HG03095 (cell line): ENCODE data around the gene DEPDC5.

ENCODE experiments used
- ATAC-seq: cut with Tn5 transposase; IDR thresholded peaks from one replicate; pipeline ENCODE4 v1.9.1; 2021; ENCODE audit warnings: moderate library complexity; ENCODE audit not compliant: unreplicated experiment

Gene DEPDC5

DNA sequence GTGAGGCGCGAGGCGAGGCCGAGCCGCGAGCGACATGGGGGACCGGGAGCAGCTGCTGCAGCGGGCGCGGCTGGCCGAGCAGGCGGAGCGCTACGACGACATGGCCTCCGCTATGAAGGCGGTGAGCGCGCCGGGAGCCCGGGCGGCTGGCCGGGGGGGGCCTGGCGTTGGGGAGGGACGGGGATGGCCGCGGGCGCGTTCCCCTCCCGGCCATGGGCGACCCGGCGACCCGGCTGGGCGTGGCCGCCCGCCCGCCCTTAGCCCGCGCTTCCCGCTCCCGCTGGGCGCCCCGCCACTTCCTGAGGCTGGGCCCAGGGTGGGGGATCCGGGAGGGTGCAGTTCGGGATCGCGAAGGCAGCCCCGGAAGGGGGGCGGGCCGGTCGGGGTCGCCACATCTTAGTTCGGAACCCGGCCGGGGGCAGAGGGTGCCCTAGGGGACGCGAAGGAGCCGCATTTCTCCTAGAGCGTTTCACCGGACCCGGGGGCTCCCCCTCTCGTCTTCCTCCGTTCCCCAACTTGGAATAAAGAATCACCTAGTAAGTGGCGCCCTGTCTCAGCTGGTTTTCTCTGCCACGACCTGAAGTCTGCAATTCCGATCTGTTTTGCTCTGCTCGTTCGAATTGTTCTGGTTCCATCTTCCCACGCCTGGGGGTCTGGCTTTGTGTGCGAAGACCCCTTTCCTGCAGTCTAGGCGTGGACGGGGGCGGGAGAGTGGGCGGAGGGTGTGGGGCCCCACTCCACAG lies 191.1 kb downstream of the DEPDC5 start:
- peak; percentile 25 for ATAC-seq

DNA sequence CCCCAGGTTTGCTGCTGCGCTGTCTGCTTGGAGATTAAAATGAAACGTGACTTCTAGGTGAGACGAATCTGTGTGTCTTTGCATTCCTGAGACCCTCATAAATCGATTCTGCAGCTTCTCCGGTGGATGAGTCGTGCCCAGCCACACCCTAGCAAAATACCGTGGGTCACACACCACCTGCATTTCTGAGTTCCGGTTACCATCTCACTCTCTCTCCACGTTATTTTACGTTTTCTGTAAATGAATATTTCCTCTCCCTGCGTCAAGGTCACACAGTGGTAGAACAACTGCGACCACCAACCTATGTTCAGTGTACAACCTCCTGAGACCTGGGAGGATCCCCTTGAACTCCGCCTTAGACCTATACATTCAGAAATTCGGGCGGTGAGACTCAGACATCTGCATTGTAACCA lies 191.6 kb downstream of the DEPDC5 start:
- no peak for ATAC-seq

DNA sequence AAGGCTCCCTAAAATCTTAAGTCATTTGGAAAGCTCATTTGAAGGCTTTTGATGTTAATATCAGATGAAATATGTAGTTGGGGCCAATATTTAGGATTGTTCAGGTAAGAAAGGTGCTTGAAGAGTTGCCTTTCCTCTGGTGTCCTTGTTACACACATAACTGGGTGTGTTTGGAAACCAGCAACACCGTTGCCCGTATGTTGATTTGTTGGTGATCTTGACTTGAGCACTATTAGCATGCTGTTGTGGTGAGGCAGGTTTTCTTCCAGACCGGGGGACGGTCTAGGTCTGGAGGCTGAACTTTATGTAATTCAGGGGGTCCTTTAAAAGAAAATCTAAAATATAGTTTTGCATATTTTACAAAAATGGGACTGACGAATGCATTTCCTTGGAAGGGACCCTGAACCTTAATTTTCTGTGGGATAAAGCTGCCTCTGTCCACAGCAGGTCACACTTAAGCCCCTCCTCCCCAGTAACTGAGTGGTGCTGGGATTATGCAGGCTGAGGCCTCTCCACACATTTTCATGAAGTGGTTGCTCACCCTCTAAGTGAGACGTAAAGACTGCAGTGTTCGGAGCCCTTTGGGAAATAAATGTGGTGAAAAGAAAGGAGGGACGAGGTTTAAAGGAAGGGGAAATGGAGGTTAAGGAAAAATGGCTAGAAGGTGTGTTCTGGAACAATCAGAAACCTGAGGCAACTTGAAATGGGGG lies 192.3 kb downstream of the DEPDC5 start:
- ATAC-seq, result no peak

DNA sequence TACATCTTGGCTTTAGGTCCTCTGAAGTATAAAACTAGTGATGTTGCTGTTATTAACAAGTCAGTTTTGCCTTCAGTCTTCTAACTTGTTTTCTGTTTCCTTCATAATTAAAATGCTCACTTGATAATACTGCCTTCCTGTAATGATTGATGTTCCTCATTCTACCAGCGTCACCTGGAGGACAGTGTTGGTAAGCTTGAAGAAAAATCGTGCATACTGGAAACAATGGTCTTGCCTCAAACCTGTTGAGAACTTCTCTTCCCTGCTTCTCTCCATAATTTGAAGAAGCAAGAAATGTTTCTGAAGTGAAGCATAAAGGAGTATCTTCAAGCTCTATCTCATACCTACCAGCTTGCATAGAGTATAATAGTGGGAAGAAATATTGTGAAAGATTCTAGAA lies 193.5 kb downstream of the DEPDC5 start:
- no peak for ATAC-seq

DNA sequence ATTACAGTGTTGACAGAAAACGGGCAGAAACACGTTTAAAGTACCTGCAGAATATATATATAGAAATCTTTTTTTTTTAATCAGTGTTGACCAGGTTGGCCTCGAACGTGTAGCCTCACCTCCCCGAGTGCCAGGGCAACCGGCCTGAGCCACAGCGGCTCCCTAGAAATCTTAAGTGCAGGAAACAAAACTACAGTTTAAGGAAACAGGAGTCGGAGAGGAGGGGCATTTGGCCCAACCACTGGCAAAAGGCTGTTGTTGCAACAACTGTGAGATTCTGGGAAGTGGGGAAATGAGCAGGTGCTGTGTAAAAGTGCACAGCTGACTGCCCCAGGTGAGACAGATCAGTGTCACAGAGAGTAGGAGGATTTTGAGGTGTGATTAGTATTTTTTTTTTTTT lies 194.2 kb downstream of the DEPDC5 start:
- ATAC-seq, result no peak

DNA sequence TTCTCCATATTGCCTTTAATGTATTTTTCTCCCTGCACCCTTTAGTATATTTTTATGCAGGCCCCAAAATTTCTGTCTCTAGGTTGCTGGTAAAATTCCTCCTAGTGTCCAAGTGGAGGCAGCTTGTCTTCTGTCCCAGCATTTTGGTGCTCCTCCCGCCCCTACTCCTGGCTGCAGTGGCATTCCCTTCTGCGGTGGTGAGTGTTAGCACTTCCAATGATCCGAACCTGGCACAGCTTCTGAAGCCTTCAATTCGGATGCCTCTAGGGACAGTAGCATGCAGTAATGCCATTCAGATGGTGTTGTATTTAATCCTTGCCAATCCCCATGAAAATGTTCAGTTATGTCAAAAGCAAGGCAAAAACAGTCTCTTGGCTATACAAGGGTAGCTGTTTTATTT lies 196.4 kb downstream of the DEPDC5 start:
- ATAC-seq, result no peak

DNA sequence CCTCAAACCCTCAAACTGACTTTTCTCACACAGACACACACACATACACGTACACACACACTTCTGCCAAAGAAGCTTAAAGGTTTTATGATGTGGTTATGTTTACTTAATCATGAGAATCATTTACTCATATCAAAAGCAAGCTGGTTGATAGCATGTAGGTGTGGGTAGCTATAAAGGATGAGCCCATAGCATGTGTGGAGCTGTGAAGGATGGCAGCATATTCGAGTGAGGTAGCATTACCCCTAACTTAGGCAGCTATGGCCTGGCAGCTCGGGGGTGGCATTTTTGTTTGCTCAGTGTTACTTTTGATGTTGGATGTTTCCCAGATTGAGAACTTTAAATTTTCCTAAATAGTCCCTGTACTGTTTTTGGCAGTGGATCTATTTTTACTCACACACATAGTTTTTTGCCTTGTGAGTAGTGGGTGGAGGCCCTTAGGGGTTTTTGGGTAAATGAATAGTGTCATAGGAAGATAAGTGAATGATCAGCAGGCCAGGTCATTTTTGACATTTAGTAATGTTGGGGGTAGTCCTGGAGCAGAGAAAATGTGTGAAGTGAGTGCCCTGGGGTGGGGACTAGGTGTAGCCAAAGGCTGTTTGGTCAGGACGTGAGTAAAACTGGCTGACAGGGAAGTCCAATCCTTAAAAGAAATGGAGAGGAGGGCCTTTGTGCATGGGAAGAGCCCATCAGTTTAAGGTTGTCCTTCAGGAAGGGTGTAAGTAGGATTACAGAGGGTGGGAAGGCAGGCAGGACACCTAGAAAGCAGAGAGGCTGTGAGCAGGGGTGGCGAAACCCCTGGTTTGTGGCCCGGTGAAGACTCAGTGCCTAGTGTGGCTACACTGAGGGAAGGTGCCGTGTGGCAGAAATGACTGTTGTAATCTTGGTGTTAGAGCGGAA lies 197.6 kb downstream of the DEPDC5 start:
- no peak for ATAC-seq

DNA sequence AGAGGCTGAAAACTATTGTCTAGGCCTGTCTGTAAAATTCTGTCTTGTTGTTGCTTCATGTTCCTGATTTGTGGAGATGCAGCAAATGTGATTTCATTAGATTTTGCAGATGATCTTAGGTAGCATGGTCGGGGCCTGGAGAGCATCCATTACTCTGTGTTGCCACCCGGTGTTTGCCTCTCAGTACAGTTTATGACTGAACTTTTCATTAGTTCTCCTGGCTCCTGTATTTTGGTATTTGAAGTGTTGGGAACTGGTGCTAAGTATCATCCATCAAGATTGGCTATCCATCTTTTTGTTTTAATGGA lies 198.2 kb downstream of the DEPDC5 start:
- ATAC-seq, result no peak

DNA sequence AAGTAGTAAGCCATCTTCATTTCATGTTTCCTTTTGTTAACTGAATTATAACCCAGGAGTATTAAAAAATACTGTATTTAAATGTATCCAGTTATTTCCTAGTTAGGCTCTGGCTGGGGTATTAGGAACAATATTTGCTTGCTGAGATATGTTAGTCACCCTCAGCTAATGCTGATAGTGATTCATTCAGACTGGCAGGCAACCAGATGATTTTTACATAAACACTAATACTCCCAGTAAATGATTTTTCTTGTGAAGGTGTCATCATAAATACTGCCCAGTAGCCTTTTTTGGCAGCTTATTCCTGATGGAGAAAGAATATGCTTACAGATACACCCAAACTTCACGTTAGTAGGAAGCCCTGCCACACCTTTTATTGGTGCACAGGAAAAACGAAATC lies 198.7 kb downstream of the DEPDC5 start:
- ATAC-seq, result no peak

DNA sequence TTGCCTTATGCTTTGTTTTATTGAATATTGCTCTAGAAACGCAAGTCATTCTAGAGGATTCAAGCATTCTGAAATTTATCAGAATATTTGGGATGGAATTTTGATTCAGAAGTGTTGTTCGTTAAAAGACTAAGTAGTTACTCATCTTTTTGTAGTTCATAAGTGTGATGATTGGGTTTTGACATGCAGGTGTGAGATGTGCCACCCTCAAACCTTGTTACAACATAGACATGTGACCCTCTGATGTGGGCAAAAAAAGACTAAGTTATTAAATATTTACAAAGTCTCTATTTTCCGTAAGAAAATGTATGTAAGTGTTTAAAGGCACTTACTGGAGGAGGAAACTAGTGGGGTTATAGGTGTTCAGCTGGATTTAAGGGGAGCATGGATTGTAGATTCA lies 199.4 kb downstream of the DEPDC5 start:
- ATAC-seq, result no peak

DNA sequence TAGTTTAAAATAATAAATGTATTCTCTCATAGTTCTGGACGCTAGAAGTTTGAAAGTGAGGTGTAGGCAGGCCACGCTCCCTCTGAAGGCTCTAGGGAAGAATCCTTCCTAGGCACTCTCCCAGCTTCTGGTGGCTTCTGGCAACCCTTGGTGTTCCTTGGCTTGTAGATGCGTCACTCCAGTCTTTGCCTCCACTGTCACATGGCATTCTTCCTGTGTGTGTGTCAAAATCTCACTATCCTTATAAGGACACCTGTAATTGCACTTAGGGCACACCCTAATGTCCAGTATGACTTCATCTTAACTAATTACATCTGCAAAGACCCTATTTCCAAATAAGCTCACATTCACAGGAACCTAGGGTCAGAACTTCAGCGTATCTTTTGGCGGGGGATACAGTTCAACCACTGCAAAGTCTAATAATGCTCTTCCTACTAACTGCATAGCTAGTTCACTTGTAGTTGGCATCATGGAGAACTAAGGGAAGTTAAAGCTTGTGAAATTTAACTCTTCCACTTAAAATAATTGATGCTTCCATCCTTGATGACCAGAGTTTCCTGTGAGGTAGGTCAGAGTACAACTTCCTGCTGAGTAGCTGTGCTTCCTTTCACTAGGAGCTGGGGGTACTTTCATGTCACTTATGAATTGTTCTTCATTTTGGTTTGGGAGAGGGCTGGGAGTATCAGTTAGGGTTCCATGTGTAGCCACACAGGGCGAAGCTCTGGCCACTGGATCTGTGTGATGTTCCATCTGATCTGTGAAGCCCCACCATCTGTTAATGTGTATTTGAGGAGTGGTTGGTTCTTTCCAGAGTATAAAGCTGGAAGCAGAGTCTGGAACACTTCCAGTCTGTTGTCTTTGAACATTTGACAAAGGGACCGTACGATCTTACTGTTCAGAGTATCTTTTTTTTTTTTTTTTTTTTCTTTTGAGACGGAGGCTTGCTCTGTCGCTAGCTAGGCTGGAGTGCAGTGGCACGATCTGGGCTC lies 201.0 kb downstream of the DEPDC5 start:
- no peak for ATAC-seq

DNA sequence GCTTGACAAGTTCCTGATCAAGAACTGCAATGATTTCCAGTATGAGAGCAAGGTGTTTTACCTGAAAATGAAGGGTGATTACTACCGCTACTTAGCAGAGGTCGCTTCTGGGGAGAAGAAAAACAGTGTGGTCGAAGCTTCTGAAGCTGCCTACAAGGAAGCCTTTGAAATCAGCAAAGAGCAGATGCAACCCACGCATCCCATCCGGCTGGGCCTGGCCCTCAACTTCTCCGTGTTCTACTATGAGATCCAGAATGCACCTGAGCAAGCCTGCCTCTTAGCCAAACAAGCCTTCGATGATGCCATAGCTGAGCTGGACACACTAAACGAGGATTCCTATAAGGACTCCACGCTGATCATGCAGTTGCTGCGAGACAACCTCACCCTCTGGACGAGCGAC lies 202.5 kb downstream of the DEPDC5 start:
- ATAC-seq, result no peak
